ENCODE data around the gene ME3. TPM values are rescaled to one million over a fixed set of nuclear protein-coding genes. Genes with fewer than 3 reads are reported as not detected.

Gene ME3
- polyA plus RNA-seq = not detected

DNA sequence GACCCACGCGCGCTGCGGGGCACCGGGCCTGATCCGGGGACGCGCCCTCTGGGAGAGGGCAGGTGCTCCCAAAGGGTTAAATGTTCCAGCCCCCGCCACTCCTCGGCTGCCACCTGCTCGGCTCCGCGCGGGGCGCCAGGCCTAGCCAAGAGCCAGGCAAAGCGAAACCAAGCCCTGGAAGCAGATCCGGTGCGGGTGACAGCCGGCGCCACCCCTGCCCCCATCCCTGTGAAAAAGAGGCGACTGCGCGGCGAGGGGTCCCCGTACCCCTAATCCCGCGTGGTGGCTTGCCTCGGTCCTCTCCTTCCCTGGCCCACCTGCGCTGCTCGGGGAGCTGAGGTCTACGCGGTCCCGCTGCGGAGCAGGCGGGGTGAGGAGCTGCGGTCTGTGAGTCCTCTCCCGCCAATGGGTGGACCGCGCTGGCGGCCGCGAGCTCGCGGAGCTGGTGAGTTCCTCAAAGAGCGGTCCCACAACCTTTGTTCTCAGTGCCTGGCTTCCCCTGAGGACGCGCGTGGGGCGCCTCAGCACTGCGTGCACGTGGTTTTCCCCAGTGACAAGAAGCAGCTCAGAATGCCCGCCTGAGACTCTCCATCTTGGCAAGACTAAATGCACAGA lies at the start of gene ME3:
TSS of gene ME3 (minus strand) at position 610 of the 615 bp plus-strand sequence.
- Mint-ChIP-seq H3K27ac (no peak within 1 kb of the TSS), H3K4me3 (peak within 1 kb of the TSS in 3 of 4 donors; percentile 60 to 83 (median 77)), H3K27me3 (peaks cover 39% of the 10 kb centered on the region), H3K36me3 (peaks cover 4% of the 10 kb centered on the region), H3K9me3 (peaks cover 0 to 3% (median 2%) of the 10 kb centered on the region in 3 donors), H3K4me1 (peaks cover 0 to 10% (median 3%) of the 10 kb centered on the region in 3 donors)

DNA sequence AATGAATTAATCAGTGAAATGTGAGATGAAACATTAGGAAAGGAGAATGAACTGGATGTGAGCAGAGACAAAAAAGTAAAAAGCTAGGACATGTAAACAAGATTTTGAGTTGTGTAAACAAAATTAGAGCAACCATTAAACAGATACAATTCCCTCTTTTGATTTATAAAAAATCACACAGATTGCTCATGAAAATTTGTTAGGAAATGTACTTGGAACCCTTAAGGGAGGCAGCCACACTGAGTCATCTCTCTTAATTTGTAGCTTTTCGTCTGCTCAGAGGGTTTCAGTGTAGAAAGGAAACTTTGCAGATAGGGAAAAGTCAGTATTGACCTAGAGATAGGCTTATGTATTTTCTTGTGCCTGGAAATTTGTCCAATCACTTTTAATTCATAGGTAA lies 49.6 kb upstream of the ME3 start:
- H3K36me3 Mint-ChIP-seq = peaks cover 2% of the 10 kb centered on the region
- no peak overlapping the region for H3K27ac Mint-ChIP-seq
- H3K27me3 Mint-ChIP-seq = peaks cover 1% of the 10 kb centered on the region
- no peak overlapping the region for H3K4me3 Mint-ChIP-seq
- peaks cover 2 to 21% (median 12%) of the 10 kb centered on the region in 3 donors for H3K9me3 Mint-ChIP-seq
- H3K4me1 Mint-ChIP-seq = no peaks in the 10 kb centered on the region

DNA sequence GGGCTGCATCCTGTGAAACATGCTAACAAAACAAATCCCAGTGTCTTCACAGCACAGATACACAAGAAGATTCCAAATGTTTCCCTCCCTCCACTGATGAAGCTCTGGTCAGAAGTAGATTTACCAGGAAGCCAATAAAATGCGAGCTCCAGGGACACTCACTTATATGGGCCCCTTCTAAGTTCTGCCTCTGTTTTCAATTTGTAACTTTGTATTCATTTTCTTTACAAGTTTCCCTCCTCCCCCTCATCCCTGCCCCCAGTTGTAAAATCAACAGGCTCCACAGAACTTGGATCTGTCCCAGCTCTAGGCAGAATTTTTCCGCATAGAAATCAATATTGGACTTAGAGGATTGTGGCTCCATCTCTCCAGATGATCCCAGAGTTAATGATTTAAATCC lies 48.1 kb upstream of the ME3 start:
- Mint-ChIP-seq H3K27me3 (no peaks in the 10 kb centered on the region), H3K27ac (no peak overlapping the region), H3K36me3 (peaks cover 2% of the 10 kb centered on the region), H3K9me3 (peaks cover 0 to 21% (median 12%) of the 10 kb centered on the region in 3 donors), H3K4me1 (no peaks in the 10 kb centered on the region), H3K4me3 (no peak overlapping the region)

DNA sequence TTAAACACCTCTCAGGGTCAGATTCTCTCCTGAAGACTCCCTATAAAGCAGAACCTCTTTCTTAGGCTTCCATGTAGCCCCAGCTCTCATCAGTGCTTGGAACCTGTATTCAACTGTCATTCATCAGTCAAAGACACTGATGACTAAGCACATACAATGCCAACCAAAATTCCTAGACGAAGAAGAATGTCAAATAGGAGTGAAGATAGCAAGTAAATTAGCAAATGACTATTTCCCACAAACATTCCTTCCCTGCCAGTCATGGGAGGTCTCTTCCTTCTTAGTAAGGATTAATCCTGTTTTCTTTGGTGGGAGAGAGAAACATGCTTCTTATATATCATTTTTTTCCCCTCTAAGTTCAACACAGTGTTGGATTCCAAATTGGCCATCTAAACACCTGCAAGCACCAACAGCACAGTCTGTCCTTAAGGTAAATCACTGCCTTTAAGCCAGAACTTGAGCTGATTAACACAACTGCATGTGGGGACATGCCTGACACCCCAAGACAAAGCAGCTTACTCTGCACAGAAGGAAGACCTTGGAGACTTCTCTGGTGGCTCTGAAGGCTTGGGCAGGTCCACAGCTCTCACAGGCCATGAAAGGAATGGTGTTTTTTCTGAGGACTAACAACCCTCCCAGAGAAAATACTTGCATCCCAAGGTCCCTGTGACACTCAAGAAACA lies 47.5 kb upstream of the ME3 start:
- no peak overlapping the region for H3K27ac Mint-ChIP-seq
- H3K36me3 Mint-ChIP-seq = peaks cover 2% of the 10 kb centered on the region
- H3K4me3 Mint-ChIP-seq = no peak overlapping the region
- peaks cover 1% of the 10 kb centered on the region for H3K27me3 Mint-ChIP-seq
- peaks cover 0 to 21% (median 12%) of the 10 kb centered on the region in 3 donors for H3K9me3 Mint-ChIP-seq
- H3K4me1 Mint-ChIP-seq = no peaks in the 10 kb centered on the region

DNA sequence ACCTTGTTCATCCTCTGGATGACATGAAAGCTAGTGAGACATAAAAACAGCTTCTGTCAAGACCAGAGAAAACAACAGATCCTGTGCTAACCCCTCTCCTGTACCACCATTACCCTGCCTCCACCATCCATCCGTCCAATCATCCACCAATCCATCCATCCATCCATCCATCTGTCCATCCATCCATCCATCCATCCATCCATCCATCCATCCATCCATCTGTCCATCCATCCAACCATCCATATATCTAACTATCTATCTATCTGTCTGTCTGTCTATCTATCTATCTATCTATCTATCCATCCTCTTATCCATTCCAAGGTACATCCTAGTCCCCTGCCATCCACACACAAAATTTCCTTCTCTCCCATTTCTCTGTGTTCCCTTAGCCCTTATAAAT lies 46.6 kb upstream of the ME3 start:
- Mint-ChIP-seq H3K9me3 (peaks cover 0 to 21% (median 12%) of the 10 kb centered on the region in 3 donors), H3K36me3 (peaks cover 2% of the 10 kb centered on the region), H3K27me3 (peaks cover 1% of the 10 kb centered on the region)

DNA sequence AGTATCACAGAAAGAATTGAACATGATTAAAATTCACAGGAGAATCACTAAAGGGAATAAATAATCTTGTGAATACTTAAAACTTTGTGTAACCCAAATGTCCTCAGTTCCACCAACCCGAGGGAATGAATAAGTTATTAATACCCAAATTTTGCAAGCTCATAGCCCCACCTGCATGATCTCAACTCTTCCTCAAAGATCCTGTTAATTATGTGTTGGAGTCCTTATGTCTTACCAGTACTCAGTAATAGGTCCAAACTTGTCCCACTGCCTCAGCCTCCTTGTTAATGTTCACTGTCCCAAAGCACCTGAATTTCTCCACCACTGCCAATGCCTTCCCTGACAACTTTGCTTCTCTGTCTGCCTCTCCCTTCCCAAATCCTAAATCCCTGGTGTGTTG lies 46.1 kb upstream of the ME3 start:
- H3K4me1 Mint-ChIP-seq = no peaks in the 10 kb centered on the region
- peaks cover 0 to 21% (median 12%) of the 10 kb centered on the region in 3 donors for H3K9me3 Mint-ChIP-seq
- H3K36me3 Mint-ChIP-seq = peaks cover 2% of the 10 kb centered on the region
- H3K27me3 Mint-ChIP-seq = peaks cover 1% of the 10 kb centered on the region
- no peak overlapping the region for H3K27ac Mint-ChIP-seq
- peak overlapping the region in 1 of 4 donors; percentile 7 for H3K4me3 Mint-ChIP-seq

More for the DNA sequence above, 46.6 kb upstream of the ME3 start:
- H3K4me3 Mint-ChIP-seq = no peak overlapping the region
- H3K27ac Mint-ChIP-seq = no peak overlapping the region
- H3K4me1 Mint-ChIP-seq = no peaks in the 10 kb centered on the region

DNA sequence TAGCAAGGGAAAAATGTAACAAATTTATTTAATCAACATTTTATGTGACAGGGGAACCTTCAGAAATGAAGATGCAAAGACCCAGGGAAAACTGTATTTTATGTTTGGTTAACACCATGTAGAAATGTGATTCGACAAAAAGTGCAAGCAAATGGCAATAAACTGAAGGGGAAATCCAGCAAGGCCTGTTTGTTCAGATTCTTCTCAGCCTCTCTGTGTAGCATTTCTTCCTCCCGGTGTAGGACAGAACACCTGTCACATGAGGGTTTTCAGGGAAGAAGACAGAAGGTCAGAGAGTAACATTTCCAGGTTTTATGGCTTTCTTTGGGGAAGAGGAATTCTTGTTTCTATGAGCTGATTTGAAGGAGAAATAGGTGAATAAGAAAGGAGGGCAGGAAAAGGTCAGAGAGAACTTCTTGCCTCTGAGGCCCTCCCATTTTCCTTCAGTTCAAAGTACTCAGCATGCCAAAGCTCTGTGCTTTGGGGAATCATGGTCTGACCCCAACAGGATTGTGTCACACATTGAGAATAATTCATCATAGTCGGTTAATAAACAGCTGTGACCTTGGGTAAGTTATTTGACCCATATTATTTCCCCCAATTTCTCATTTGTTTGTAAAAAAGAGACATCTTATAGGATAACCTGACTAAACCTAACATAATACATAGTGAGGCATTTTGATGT lies 45.5 kb upstream of the ME3 start:
- no peaks in the 10 kb centered on the region for H3K4me1 Mint-ChIP-seq
- H3K27me3 Mint-ChIP-seq = peaks cover 1% of the 10 kb centered on the region
- no peak overlapping the region for H3K27ac Mint-ChIP-seq
- no peaks in the 10 kb centered on the region for H3K36me3 Mint-ChIP-seq
- H3K9me3 Mint-ChIP-seq = peaks cover 0 to 16% (median 9%) of the 10 kb centered on the region in 3 donors
- no peak overlapping the region for H3K4me3 Mint-ChIP-seq

DNA sequence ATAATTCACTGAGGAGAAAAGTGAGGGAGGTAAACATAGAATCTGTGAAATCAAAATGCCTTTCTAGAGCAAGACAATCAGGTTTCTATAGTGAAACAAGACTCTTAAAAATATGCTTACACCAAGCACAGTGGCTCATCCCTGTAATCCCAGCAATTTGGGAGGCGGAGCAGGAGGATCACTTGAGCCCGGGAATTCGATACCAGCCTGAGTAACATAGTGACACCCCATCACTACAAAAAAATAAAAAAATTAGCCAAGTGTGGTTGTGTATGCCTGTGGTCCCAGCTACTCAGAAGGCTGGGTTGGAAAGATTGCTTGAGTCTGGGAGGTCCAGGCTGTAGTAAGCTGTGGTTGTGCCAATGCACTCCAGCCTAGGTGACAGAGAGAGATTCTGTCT lies 43.2 kb upstream of the ME3 start:
- Mint-ChIP-seq H3K27ac (no peak overlapping the region), H3K27me3 (peaks cover 1% of the 10 kb centered on the region), H3K36me3 (no peaks in the 10 kb centered on the region), H3K4me1 (no peaks in the 10 kb centered on the region), H3K4me3 (no peak overlapping the region), H3K9me3 (peaks cover 0 to under 1% (median 0%) of the 10 kb centered on the region in 3 donors)

DNA sequence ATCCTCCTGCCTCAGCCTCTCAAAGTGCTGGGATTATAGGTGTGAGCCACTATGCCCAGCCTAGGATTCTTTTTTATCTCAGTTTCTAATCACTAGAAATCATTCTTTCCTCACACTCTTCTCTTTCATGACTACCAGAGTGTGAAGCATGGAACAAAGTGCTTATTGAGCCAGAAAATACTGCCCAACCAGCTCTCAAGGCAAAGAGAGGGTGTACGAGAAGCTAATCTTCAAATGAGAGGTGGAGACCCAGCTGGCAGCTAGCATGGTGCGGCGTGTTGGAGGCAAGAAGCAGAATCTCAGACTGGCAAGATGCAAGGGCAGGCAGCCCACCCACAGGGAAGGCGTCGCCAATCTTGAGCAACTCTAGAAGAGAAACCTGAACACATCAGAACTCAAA lies 41.1 kb upstream of the ME3 start:
- Mint-ChIP-seq H3K4me1 (no peaks in the 10 kb centered on the region), H3K4me3 (no peak overlapping the region), H3K27me3 (peaks cover 3% of the 10 kb centered on the region), H3K36me3 (no peaks in the 10 kb centered on the region), H3K27ac (no peak overlapping the region), H3K9me3 (peaks cover 2 to 8% (median 5%) of the 10 kb centered on the region in 3 donors)

DNA sequence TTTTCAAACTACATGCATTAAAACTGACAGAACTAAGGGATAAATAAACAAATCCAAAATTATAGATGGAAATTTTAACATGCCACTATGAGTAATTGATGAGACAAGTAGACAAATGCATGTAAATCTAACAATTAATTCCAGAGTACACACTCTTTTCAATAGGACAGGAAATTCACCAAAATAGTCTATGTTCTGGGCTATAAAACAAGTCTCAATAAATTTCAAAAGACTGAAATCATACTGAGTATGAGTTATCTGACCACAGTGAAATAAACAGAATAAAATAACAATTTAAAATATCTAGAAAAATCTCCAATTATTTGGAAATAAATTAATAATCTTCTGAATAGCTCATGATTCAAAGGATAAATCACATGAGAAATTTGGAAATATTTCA lies 38.5 kb upstream of the ME3 start:
- H3K4me1 Mint-ChIP-seq = no peaks in the 10 kb centered on the region
- no peak overlapping the region for H3K4me3 Mint-ChIP-seq
- peaks cover 3 to 8% (median 5%) of the 10 kb centered on the region in 3 donors for H3K9me3 Mint-ChIP-seq
- H3K27ac Mint-ChIP-seq = no peak overlapping the region
- H3K36me3 Mint-ChIP-seq = no peaks in the 10 kb centered on the region
- H3K27me3 Mint-ChIP-seq = peaks cover 4% of the 10 kb centered on the region

DNA sequence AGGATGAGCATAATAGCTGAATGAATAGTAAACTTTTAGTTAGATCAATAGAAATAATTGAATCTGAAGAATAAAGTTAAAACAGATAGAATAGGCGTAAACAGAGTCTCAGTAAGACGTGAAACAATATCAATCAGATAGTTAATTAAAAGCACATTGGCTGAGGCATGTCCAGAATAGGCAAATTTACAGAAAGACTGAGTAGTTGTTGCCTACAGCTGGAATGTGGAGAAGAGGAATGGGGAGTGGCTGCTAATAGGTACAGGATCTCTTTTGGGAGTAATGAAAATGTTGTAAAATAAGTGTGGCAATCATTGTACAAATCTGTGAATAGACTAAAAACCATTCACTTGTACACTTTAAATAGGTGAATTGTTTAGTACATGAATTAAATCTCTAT lies 36.3 kb upstream of the ME3 start:
- peaks cover 3 to 8% (median 5%) of the 10 kb centered on the region in 3 donors for H3K9me3 Mint-ChIP-seq
- H3K27ac Mint-ChIP-seq = no peak overlapping the region
- no peaks in the 10 kb centered on the region for H3K36me3 Mint-ChIP-seq
- H3K27me3 Mint-ChIP-seq = peaks cover 7% of the 10 kb centered on the region
- H3K4me3 Mint-ChIP-seq = no peak overlapping the region
- no peaks in the 10 kb centered on the region for H3K4me1 Mint-ChIP-seq

DNA sequence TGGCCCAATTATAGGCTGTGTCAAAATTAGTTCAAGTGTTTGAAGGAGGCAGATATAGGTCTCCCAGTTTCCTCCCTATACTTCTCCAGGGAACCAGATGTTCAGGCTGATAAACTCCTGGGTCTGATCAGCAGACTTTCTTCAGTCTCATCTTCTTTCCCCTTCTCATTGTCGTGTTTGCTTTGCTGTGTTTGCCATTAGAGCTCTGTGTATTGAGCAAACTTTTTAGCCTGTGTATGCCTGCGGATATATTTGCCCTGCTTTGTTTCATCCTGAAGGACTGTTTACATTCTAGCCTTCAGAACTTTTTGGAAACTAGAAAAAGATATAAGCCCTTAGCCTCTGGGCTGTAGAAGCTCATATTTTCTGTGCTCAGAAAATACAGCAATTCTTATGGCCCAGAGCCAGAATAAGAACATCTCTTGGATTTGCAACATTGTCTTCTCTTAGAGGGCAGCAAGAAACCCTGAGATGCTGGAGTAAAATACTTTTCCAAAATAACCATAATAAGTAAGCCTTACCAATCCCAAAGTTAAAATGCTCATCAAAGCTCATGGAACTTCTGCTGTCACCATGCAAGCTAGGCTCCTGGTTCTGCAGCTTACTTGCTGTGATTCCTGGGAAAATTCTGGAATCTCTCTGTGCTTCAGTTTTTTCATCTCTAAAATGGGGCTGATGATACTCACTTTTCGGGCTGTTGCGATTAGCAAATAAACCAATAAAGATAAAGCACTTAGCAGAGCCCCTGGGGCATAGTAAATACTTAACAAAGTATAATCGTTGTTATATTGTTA lies 34.1 kb upstream of the ME3 start:
- no peaks in the 10 kb centered on the region for H3K36me3 Mint-ChIP-seq
- H3K4me1 Mint-ChIP-seq = no peaks in the 10 kb centered on the region
- no peak overlapping the region for H3K4me3 Mint-ChIP-seq
- H3K27me3 Mint-ChIP-seq = peaks cover 7% of the 10 kb centered on the region
- peaks cover 3 to 8% (median 5%) of the 10 kb centered on the region in 3 donors for H3K9me3 Mint-ChIP-seq
- no peak overlapping the region for H3K27ac Mint-ChIP-seq

DNA sequence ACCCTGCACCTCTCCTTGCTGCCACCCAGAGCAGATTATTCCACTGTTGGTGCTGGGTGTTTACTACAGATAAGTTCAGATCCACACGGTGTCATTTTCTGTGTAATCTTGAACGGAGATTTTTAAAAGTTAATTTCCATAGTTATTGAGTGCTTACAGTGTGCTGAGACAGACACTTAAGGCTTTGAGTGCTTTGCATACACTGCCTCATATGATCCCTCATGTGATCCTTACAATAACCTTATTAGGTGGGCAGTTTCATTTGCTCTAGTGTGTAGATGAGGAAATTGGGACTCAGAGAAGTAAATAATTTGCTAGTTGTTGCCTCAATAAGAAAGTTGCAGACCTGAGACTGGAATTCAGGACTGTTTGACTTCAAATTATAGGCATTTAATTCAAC lies 32.3 kb upstream of the ME3 start:
- H3K27me3 Mint-ChIP-seq = peaks cover 5% of the 10 kb centered on the region
- peaks cover 0 to 3% (median 0%) of the 10 kb centered on the region in 3 donors for H3K9me3 Mint-ChIP-seq
- no peaks in the 10 kb centered on the region for H3K36me3 Mint-ChIP-seq
- no peaks in the 10 kb centered on the region for H3K4me1 Mint-ChIP-seq
- H3K27ac Mint-ChIP-seq = no peak overlapping the region
- no peak overlapping the region for H3K4me3 Mint-ChIP-seq

DNA sequence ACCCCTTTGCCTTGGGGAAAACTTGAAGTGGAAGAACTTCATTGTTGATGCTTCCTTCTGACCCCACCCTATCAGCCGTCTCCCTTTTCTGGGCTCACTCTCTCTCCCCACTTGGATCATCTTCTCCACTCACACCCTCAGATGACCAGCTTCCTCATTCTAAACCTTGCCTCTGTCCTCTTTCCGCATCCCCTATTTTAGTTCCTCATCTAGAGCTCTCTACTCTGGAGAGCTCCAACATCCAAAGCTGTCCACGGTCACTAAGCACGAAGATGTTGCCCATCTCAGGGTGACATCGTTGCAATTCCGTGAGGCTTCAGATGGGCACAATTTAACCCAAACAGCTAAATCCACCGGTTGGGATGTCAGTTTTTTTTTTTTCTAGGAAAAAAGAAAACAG lies 31.6 kb upstream of the ME3 start:
- Mint-ChIP-seq H3K9me3 (peaks cover 0 to 3% (median 0%) of the 10 kb centered on the region in 3 donors), H3K4me3 (no peak overlapping the region), H3K4me1 (no peaks in the 10 kb centered on the region), H3K27ac (no peak overlapping the region), H3K27me3 (peaks cover 5% of the 10 kb centered on the region), H3K36me3 (no peaks in the 10 kb centered on the region)
